Pons (tissue), 1 donor: Measurements from ENCODE around the gene APP.

Source experiments
- DNase-seq: peaks from one replicate; pipeline ENCODE4 v3.0.0-alpha.2; 2016; ENCODE audit warnings: low spot score

The APP gene

GRCh38 chr21:25901330-25901979 is 269.1 kb downstream of the APP start:
- no peak for DNase-seq

DNA sequence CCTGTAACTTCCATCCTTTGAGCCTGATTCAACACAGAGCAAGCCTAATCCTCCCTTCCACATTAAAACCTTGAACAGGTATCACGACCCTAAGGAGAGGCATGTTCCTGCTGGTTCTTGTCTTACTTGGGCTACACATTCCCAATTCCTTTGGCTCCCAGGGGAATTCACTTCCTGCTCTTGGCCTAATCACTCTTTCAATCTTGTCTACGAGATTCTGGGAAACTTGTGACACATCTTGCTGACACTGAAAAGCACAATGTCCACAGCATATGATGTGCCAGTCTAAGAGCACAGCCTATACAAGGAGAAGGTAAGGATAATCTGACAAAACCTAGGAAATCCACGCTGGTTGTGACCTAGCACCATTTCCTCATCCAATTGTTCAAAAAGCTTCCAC is 271.9 kb downstream of the APP start:
- no peak for DNase-seq

- no peak for DNase-seq
Measured at GRCh38 chr21:25897383-25897782, 273.2 kb downstream of the APP start.

GRCh38 chr21:25896501-25897056 is 274.0 kb downstream of the APP start:
- DNase-seq, result no peak

GRCh38 chr21:25895565-25896205 is 274.9 kb downstream of the APP start:
- peak; percentile 88 for DNase-seq

GRCh38 chr21:25893191-25893590 is 277.4 kb downstream of the APP start:
- DNase-seq, result no peak

DNA sequence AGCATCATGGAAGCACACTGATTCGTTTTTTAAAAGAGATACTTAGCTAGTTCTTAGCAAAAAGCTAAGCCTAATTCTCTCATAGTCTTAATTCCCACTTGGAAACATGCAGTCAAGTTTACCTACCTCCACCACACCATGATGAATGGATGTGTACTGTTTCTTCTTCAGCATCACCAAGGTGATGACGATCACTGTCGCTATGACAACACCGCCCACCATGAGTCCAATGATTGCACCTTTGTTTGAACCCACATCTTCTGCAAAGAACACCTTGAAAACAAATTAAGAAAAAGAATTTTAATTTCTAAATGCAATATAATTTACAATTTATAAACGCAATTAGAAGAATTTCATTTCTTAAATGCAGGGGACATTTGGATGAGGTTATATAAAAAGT is 279.0 kb downstream of the APP start:
- no peak for DNase-seq

DNA sequence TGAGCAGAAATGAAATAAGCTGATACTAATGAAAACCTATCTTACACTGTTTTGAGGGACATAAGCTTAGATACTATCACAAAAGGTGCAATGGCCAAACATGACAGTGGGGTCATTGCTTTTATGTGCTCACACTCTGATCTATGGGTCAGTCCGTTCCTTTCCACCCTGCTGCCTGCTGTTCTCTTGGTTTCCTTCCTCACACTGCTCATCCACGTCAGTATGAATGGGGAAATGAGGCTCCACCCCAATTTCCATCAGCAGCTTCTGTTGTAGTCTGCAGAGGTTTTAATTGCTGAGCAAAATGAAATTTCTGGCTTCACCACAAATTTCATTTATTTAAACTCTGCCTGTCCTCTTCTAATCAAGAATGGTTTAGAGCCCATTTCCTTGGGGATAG is 280.6 kb downstream of the APP start:
- no peak for DNase-seq

DNA sequence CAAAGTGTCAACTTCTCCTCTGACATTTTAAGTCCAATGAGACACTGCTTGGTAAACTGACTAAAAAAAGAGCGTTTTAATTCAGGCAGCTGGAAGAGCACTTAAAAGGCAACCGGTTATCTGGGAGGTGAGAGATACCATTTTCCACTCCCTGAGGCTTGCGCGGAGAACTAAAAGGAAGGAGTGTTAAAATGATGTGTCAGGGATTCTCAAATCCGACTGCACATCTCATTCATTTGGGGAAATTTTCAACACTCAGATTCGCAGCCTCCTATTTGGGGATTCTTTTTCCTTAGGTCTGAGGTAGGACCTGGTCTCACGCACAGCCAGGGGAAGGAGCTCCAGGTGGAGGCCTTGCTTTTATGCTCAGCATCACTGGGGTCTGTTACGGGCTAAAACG is 281.9 kb downstream of the APP start:
- DNase-seq, result no peak

GRCh38 chr21:25887646-25888306 is 282.8 kb downstream of the APP start:
- no peak for DNase-seq

- no peak for DNase-seq
Measured at GRCh38 chr21:25887166-25887565, 283.4 kb downstream of the APP start.

DNA sequence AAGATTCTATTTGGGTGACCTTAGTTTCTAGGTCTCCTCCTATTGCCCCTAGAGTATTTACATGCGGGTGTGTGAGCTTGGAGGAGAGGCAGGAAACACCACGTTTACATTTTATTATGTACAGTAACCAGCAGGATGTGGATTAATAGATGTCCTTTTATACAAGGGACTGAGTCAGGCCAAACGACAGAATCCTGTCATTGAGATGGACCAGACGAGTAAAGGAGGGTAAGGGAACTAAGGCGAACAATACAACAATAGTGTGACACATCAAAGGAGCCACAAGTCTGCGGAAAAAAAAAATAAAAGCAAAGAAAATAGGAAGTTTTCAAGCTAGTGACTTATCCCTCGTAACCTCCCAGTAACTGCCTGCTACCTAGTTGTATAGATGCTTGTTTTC is 284.7 kb downstream of the APP start:
- DNase-seq, result no peak

DNA sequence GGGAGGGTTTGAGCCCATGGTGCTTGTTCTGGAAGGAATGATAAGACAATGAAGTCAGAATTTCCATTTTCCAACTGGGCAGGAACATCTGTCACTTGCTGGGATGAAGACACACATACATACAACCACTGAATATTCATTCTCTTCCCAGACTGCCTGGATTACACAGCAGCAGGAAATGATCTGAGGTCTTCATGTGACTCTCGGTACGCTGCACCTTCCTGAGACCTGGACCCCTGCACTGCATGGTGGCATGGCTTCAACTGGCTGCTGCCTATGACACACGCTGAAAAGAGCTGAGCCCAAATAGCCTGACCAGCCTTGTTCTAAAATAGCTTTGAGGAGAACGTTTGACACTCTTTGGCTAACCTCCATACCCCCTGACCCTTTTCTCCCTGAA is 285.2 kb downstream of the APP start:
- DNase-seq, result no peak

DNA sequence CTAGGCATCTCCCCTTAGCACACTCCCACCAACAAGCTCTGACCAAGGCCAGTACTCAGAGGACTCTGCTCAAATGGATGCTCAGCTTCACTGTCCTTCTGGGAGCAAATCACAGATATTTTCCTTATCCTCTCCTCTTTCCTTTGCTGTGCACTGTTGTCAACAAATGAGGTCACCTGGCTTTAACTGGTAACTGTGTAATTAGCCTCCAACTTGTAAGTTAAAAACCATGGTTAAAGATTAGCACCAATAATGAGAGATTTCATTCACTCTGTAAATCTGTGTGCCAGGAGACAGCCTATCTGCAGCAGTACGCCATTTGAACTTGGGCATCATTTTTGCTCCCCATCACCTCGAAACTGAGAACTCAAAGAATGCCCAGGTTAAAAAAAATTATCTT is 286.3 kb downstream of the APP start:
- DNase-seq, result no peak

GRCh38 chr21:25881524-25882376 is 288.8 kb downstream of the APP start:
- peak; percentile 85 for DNase-seq

GRCh38 chr21:25879203-25879602 is 291.4 kb downstream of the APP start:
- DNase-seq, result no peak

DNA sequence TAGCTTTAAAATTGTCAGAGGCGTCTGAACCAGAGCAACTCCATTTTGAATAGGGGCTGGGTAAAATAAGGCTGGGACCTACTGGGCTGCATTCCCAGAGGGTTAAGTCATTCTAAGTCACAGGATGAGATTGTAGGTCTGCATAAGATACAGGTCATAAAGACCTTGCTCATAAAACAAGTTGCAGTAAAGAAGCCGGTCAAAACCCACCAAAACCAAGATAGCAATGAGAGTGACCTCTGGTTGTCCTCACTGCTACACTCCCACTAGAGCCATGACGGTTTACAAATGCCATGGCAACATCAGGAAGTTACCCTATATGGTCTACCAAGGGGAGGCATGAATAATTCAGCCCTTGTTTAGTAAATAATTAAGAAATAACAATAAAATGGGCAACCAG is 292.2 kb downstream of the APP start:
- DNase-seq, result no peak

DNA sequence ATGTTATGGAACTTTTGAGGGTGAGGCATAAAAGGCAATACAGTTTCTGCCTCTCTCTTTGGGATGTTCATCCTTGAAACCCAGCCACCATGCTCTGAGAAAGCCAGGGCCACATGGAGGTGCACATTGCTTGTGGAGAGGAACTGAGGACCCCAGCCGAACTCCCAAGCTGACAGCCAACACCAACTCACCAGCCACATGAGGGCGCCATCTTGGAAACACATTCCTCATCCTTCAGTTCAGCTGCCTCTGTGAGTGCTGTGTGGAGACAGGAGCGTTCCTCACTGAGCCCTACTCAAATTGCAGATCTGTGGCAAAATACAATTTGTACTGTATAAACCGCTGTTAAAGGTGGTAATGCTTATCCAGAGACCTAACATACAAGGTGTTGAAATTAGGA is 298.3 kb downstream of the APP start:
- DNase-seq, result no peak

- no peak for DNase-seq
Measured at GRCh38 chr21:25871566-25871965, 299.0 kb downstream of the APP start.

- peak; percentile 97 for DNase-seq
Measured at GRCh38 chr21:25870084-25870483, 300.5 kb downstream of the APP start.

- DNase-seq, result no peak
Measured at GRCh38 chr21:25867061-25867460, 303.5 kb downstream of the APP start.

DNA sequence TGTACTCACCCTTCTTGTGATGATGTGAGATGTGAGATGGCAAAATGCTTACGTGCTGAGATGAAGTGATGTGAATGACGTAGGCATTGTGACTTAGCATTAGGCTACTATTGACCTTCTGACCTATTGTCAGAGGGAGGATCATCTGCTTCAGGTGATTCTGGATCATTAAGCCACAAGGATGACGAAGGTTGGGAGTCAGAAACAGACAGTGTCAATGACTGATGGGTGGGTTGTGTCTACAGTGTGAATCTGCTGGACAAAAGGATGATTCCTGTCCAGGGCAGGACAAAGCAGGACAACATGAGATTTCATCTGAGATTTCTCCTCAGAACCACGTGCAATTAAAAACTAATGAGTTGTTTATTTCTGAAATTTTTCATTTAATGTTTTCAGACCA is 306.8 kb downstream of the APP start:
- DNase-seq, result no peak
